Stimulated activated CD8-positive, alpha-beta memory T cell treated with anti-CD3 and anti-CD28 coated beads, Interleukin-15, amount 100 ng/mL, for 48 hours (primary cell): ENCODE data around the gene ABCG8.

Experiments
- DNase-seq, 2 donors: peaks; one replicate each; pipeline ENCODE4 v3.0.0-alpha.2; 2020; ENCODE audit warnings: low read depth in 2 of 2

Gene ABCG8

GRCh38 chr2:43838560-43839267 lies at the start of gene ABCG8, which contains the start of gene ABCG5:
TSS of gene ABCG8 (plus strand) at chr2:43838971. CDS start at chr2:43839054, 83 bp downstream.
TSS of gene ABCG5 (minus strand) at chr2:43838839. CDS start at chr2:43838679, 160 bp downstream.
- DNase-seq: no peak

DNA sequence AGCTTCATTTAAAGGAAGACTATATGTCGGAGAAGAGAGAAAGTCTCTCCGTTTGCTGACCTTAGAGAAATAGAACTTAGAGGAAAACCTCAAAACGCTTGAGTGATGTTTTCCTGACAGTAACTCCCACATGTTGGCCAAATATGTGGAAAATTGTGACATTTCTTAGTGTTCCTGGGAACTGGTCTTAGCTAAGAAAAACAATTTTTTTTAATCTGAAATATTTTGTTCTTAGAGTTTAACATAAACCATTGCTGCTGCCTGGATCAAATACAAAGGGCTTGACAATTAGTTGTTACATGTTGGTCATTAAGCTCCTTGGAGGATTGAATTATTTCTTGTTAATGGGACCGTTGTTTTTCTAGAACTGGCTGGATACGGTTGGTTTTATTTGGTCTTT lies 48.6 kb upstream of the ABCG8 start:
- no peak for DNase-seq

GRCh38 chr2:43791035-43791765 lies 47.6 kb upstream of the ABCG8 start:
- DNase-seq: no peak

DNA sequence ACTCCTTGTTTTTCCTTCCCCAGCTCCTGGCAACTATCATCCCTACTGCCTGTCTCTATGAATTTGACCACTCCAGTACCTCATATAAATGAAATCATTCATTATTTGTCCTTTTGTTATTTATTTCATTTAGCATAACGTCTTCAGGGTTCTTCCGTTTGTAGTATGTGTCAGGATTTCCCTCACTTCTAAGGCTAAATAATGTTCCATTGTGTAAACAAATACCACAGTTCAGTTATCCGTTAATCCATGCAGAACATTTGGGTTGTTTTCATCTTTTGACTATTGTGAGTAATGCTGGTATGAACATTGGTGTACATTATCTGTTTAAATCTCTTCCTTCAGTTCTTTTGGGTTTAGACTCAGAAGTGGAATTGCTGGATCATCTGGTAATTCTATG lies 46.1 kb upstream of the ABCG8 start:
- DNase-seq: no peak

DNA sequence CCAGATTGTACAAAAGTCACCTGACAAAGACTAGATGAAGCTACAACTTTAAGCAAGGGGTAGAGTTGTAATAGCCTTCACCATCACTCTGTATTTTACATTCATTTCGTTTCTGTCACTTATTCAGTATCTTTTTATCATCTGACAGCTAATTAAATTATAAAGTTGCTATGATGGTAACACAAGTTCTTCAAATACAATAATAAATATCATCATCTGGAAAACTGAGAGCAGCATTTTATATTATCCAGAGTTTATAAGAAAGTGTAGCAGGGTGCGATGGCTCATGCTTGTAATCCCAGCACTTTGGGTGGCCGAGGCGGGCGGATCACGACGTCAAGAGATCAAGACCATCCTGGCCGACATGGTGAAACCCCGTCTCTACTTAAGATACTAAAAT lies 43.8 kb upstream of the ABCG8 start:
- no peak for DNase-seq

GRCh38 chr2:43796206-43796605 lies 42.6 kb upstream of the ABCG8 start:
- no peak for DNase-seq

GRCh38 chr2:43798300-43798699 lies 40.5 kb upstream of the ABCG8 start:
- DNase-seq: no peak

- no peak for DNase-seq
These were observed 37.9 kb upstream of the ABCG8 start for GRCh38 chr2:43800894-43801293.

DNA sequence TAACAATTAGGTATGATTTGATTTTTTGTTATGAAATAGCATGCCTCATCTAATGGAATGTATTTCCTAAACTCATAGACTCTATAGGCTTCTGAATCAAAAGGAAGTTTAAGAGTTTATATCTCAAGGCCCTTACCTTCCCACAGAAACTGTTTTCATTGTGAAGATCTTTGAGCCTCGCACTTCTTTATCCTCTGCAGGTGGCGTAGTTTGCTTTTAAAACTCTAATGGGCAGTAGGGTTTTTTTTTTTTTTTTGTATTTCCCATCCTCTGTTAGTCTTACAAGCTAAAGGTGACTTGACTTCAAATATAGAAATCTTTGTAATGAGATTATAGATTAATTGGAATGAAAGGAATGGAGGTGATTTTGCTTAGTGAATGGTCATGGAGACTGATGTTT lies 36.6 kb upstream of the ABCG8 start:
- DNase-seq: no peak

- DNase-seq: no peak
These were observed 35.7 kb upstream of the ABCG8 start for GRCh38 chr2:43803113-43803512.

DNA sequence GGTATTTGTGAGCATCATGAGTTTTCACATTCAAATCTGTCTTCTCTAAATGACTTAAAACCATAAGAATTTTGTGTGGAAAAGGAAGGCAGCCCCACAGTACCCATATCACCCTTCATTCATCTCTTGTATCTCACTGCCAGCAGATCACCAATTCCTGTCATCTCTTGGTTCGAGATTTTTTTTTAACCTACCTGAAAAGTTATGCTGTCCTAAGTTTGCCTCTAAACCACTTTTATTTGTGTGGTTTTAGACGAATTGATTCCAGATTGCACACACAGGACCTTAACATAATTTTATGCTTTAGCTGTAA lies 32.1 kb upstream of the ABCG8 start:
- no peak for DNase-seq

- DNase-seq: no peak
These were observed 28.3 kb upstream of the ABCG8 start for GRCh38 chr2:43810452-43810851.

- no peak for DNase-seq
These were observed 27.9 kb upstream of the ABCG8 start for GRCh38 chr2:43810888-43811287.

DNA sequence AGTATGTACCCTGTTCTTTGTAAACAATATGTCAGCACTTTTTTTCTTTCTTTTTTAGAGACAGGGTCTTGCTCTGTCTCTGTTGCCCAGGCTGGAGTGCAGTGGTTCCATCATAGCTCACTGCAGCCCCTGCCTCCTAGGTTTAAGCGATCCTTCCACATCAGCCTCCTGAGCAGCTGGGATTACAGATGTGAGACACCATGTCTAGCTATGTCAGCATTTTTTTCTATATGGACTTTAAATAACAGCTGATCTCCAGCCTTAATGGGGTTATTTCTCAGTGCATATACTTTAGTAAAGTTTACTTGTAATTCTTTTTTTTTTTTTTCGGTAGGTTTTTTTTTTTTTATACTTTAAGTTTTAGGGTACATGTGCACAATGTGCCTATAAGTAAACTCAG lies 26.8 kb upstream of the ABCG8 start:
- no peak for DNase-seq

GRCh38 chr2:43812947-43813346 lies 25.8 kb upstream of the ABCG8 start:
- DNase-seq: no peak

GRCh38 chr2:43814711-43815110 lies 24.1 kb upstream of the ABCG8 start:
- DNase-seq: no peak

GRCh38 chr2:43818761-43819160 lies 20.0 kb upstream of the ABCG8 start:
- DNase-seq: peak in 1 of 2 donors; percentile 25

DNA sequence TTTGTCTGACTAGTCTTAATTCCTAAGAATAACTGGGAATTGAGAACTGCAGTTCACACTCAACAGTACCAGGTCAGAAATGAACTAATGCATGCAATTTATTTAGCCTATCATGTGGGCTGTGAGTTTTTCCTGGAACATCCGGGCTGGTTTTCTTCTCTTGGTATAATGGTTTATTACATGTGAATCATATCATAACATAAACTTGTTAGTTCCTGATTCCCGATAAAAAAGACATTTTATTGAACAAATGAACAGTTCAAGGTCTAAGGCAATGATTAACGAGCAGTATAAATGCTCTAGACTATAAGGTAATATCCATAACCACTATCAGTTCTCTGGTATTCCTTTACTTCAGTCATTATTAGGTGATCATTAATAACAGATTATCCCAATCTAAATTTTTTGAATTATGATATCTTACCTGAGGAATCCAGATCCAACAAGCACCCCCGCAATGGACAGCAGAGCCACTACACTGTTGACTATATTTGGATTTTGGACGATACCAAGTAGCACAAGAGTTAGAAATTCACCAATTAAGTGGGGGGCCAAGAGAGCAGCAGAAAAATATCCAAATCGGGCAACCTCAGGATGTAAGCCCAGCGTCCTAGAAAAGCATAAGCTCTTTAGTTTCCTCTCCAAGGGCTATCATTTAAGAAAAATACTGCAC lies 19.1 kb upstream of the ABCG8 start:
- no peak for DNase-seq

DNA sequence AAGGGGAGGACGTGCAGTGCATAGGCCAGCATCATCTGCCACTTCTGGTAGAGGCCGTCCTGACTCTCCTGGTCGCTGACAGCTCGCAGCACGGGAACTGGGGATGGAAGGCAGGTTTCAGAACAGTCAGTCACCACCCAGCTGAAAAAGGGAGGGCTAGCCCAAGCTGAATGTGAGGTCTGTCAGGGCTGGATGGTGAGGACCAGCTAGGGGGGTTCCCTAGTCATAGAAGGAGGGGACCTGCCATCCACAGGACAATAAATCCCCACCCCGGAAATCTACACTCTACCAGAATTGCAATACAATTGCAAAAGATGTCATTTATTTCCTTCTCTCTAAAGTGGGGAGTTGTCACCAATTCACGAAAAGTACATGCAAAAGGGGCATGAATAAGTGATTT lies 15.9 kb upstream of the ABCG8 start:
- no peak for DNase-seq

GRCh38 chr2:43823751-43824150 lies 15.0 kb upstream of the ABCG8 start:
- no peak for DNase-seq

DNA sequence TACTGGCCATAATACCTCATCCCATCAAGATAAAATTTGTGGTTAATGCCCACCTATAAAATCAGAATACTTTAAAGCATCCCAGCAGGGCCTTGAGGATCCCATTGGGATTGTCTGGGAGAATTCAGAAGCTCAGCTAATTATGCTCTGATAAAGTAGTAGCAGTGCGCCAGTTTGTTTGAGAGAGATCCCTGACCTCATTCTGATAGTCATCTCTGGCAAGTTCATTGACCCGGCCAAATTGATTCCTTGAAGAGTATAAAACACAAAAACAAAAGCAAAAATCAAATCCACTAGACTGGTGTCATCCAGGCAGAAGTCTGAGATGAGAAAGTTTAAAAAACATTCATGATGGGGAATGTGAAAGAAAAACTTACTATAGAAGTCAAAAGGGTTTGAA lies 14.3 kb upstream of the ABCG8 start:
- no peak for DNase-seq

DNA sequence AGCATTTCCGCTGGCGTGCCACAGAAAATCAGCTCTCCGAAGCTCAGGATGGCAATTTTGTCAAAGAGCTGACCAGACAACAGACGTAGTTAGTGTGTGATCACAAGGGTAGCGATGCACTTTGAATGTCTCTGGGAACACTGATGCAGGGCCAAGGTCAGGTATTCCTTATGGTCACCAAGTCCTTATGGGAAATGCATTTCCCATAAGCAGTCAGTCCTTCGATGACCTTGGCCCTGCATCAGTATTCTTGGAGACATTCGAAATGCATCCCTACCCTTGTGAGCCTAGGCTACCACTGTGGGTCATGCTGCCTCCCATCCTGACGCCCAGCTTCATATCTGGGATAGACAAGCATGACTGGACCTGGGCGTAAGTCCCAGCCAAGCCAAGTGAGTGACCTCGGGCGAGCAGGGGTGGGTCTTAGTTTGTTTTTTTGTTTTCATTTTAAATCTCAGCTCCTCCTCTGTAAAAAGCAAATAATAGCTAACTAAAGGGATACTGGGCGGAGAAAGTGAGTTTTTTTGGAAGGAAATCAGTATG lies 13.7 kb upstream of the ABCG8 start:
- no peak for DNase-seq

DNA sequence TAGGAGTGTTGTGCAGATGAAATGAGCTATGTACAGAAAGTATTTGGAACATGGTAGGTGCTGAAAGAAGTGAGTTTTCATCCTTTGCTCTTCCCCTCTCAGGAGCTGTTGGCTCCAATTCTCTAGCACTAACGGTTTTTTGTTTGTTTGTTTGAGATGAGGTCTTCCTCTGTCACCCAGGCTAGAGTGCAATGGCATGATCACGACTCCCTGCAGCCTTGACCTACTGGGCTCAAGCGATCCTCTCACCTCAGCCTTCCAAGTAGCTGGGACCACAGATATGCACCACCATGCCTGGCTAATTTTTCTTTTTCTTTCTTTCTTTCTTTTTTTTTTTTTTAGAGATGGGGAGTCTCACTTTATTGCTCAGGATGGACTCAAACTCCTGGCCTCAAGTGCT lies 12.9 kb upstream of the ABCG8 start:
- no peak for DNase-seq
